Activated CD4-positive, alpha-beta T cell treated with anti-CD3 and anti-CD28 coated beads, Interleukin-2, amount 10 ng/mL, durations not matched to agents 24 days and 14 days (primary cell): ENCODE data around the gene AKAP5. TPM values are rescaled to one million over a fixed set of nuclear protein-coding genes. Genes with fewer than 3 reads are reported as not detected.
A peak's percentile ranks its signal among the peaks of the same experiment; 100 is the strongest.

ENCODE experiments used
- DNase-seq: peaks from one replicate; pipeline ENCODE4 v3.0.0; 2022
- H3K27ac Mint-ChIP-seq: one replicate; pipeline ENCODE4 v1.8.0; 2022; ENCODE audit warnings: mild to moderate bottlenecking, mixed read lengths
- H3K27me3 Mint-ChIP-seq: one replicate; pipeline ENCODE4 v1.8.0; 2022; ENCODE audit warnings: mixed read lengths
- H3K36me3 Mint-ChIP-seq: one replicate; pipeline ENCODE4 v1.8.0; 2022; ENCODE audit warnings: low read depth, mild to moderate bottlenecking, mixed read lengths
- H3K4me1 Mint-ChIP-seq: one replicate; pipeline ENCODE4 v1.8.0; 2021; ENCODE audit warnings: mixed read lengths
- H3K4me3 Mint-ChIP-seq: one replicate; pipeline ENCODE4 v1.8.0; 2022; ENCODE audit warnings: mild to moderate bottlenecking, moderate library complexity, mixed read lengths
- H3K9me3 Mint-ChIP-seq: one replicate; pipeline ENCODE4 v1.8.0; 2021; ENCODE audit warnings: mixed read lengths
- intact Hi-C: fragments of 100-400 bp; cut with micrococcal nuclease; formaldehyde crosslinking; loops from one replicate; pipeline ENCODE4 v1.15.1; 2023
- total RNA-seq: library from RNA; stranded (reverse); gene quantifications from 2 replicates; pipeline ENCODE4 v1.2.3, GENCODE V29; 2022

Gene AKAP5
- total RNA-seq, 1 donor from 2014 or later: 0.98 TPM

DNA sequence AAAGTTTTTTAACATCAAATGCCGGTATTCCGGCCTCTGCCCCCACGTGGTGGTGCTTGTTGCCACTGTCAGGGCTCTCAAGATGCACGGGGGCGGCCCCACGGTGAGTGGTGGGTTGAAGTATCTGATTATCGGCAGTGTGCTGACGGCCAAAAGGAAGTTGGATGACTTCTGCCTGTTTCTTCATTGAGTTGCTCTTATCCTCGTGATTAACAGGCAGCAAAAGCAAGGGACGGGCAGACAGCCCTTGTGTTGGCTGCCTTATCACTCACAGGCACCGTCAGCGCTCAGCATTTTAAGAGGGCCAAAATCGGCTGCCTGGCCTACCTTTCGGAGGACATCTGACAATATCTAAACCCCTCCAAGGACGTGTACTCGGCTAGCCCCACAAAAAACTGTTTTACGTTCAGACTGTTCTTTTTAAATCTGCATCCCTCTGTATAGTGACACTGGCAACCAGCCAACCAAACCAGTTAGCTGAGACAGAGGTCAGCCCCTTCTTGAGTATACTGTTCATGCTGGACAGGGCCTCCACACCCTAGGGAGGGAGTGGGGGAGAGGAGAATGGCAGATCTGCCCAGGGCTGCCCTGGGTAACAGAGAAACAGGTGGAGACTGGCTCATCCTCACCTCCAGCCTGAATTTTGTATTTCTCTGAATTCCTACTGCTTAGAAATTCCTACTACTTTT is 22.9 kb upstream of the AKAP5 start:
- H3K9me3 Mint-ChIP-seq: no peaks in the 10 kb centered on the region
- DNase-seq: no peak
- H3K4me3 Mint-ChIP-seq: no peak overlapping the region
- intact Hi-C loops: no loop called here
- H3K4me1 Mint-ChIP-seq: peaks cover 39% of the 10 kb centered on the region
- no peak overlapping the region for H3K27ac Mint-ChIP-seq
- no peaks in the 10 kb centered on the region for H3K27me3 Mint-ChIP-seq
- H3K36me3 Mint-ChIP-seq: peaks cover 58% of the 10 kb centered on the region

- H3K27ac Mint-ChIP-seq: peak overlapping the region; percentile 77
- H3K27me3 Mint-ChIP-seq: no peaks in the 10 kb centered on the region
- peaks cover 56% of the 10 kb centered on the region for H3K36me3 Mint-ChIP-seq
- DNase-seq: no peak
- peaks cover 33% of the 10 kb centered on the region for H3K4me1 Mint-ChIP-seq
- no peaks in the 10 kb centered on the region for H3K9me3 Mint-ChIP-seq
- H3K4me3 Mint-ChIP-seq: no peak overlapping the region
- intact Hi-C loops: no loop called here
These were observed 21.2 kb upstream of the AKAP5 start for GRCh38 chr14:64444140-64444539.

DNA sequence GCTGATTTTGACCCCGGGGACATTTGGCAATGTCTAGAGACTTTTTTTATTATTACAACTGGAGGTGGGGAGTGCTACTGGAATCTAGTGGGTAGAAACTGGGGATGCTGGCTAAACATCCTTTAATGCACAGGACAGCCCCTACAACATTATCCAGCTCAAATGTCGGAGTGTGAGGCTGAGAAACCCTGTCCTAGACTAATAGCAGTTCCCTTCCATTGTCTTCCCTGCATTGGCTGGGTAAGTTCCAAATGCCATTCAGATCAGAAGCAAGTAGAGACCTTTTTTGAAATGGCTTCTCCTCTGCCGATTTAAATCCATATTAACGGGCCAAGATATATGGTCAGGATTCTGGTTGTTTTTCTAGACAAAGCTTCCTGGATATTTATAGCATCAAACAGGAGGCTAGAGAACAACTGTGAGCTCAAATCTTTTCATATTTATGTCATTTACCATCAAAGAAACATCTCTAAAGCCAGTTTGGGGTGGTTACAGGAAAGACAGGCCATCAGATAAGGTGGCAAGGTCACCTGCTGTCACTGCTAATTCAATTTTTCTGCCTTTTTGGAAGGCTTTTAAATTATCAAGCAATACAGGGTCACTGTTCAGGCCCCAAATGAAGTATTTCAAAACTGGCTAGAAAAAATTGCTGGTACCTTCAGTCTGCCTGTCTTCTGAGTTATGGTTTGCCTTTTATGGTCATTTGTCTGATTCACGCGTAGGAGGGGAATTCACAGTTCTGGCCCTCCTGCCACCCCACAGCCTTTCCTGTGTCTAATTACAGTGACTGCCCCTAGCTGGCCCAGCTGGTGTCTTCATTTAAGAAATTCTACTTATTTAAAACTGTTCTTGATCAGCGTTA is 20.1 kb upstream of the AKAP5 start:
- Mint-ChIP-seq H3K36me3 (peaks cover 57% of the 10 kb centered on the region), H3K27ac (peak overlapping the region; percentile 77), H3K27me3 (no peaks in the 10 kb centered on the region), H3K9me3 (no peaks in the 10 kb centered on the region), H3K4me1 (peaks cover 35% of the 10 kb centered on the region), H3K4me3 (peak overlapping the region; percentile 31)
- intact Hi-C loops: loop anchor here (5.0 kb wide), 1 partner anchor 33 kb away; no protein-coding TSS in a partner anchor
- DNase-seq: peak; percentile 78

DNA sequence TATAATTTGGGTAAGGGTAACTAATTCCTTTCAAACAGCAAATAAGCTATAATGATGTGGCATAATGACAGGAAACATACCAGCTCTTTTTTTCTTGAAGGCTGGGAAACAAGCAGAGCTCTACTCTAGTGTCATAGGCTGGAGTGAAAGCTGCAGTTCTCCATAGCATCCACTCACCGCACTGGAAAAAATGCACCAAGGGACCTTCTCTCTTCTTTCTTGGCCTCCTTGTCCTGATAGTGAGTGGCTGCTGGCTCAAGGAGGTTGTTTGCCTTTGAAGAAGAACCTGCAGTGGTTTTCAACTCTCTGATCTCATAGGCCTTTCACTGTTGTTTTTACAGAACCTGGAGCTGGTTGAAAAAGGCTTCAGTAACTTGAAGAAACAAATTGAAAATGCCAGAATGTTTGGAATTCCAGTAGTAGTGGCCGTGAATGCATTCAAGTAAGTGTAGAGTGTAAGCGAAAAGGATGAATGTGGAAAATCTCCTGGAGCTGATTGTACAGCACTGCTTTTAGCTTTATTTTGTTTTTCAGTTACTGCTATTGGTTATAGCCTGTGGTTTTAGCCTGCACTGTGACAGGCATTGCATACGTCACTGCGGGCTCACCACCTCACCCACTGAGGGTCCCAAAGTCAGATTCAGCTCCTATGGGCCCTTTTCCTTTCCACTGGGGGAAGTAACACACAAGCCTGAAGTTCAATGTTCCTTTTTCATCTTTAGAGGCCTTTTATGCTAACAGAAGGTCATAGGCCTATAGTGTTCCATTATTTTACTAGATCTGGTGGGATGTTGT is 17.2 kb upstream of the AKAP5 start:
- no peak for DNase-seq
- Mint-ChIP-seq H3K27ac (peak overlapping the region; percentile 37), H3K4me1 (peaks cover 41% of the 10 kb centered on the region), H3K27me3 (no peaks in the 10 kb centered on the region), H3K36me3 (peaks cover 53% of the 10 kb centered on the region), H3K9me3 (no peaks in the 10 kb centered on the region), H3K4me3 (no peak overlapping the region)
- intact Hi-C loops: loop anchor here (5.0 kb wide), 1 partner anchor 36 kb away; no protein-coding TSS in a partner anchor

GRCh38 chr14:64450255-64450654 is 15.0 kb upstream of the AKAP5 start:
- Mint-ChIP-seq H3K27ac (peak overlapping the region; percentile 81), H3K4me3 (no peak overlapping the region), H3K9me3 (no peaks in the 10 kb centered on the region), H3K27me3 (no peaks in the 10 kb centered on the region), H3K4me1 (peaks cover 21% of the 10 kb centered on the region), H3K36me3 (peaks cover 48% of the 10 kb centered on the region)
- DNase-seq: no peak
- intact Hi-C loops: no loop called here

DNA sequence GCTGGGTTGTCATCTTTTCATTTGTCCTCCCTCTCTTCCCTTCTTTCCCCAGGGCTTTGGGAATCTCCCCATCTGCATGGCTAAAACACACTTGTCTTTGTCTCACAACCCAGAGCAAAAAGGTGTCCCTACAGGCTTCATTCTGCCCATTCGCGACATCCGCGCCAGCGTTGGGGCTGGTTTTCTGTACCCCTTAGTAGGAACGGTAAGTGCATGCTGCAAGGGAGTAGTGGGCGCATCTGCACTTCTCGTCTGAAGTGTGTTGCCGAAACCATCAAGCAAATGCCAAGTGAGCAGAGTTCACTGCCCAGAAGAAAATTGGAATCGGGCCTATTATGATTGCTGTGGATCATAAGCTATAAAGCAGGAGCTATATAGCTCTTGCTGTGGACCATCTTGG is 10.6 kb upstream of the AKAP5 start:
- H3K4me3 Mint-ChIP-seq: no peak overlapping the region
- no peak for DNase-seq
- H3K27me3 Mint-ChIP-seq: no peaks in the 10 kb centered on the region
- H3K9me3 Mint-ChIP-seq: no peaks in the 10 kb centered on the region
- intact Hi-C loops: no loop called here
- no peak overlapping the region for H3K27ac Mint-ChIP-seq
- H3K4me1 Mint-ChIP-seq: peaks cover 28% of the 10 kb centered on the region
- H3K36me3 Mint-ChIP-seq: peaks cover 61% of the 10 kb centered on the region

DNA sequence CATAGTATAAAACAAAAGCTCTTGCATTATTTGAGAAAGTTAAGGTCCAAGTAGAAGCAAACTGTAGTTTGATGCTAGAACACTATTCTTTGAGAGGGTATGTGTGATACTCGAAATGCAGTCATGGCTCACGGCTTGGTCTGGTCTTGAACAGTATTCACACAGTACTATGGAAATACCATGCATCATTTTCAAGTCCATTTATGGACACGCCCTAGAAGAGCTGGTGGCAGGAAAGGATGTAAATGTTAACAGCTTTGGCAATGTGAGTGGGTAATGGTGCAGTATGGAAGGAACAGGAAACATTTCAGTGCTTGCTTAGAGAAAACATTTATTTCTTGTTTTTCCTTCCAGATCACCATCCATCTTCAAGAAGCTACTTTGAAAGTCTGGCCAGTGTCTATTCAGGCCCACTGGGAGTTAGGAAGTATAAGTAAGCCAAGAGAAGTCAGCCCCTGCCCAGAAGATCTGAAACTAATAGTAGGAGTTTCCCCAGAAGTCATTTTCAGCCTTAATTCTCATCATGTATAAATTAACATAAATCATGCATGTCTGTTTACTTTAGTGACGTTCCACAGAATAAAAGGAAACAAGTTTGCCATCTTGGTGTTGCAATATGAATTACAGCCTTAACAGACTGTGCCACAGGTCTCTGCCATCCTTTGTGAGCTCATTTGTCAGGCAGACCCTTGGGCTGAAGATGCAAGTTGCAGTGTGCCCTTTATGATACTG is 5.7 kb upstream of the AKAP5 start:
- peaks cover 24% of the 10 kb centered on the region for H3K4me1 Mint-ChIP-seq
- DNase-seq: peak; percentile 48
- peaks cover 50% of the 10 kb centered on the region for H3K36me3 Mint-ChIP-seq
- H3K27me3 Mint-ChIP-seq: no peaks in the 10 kb centered on the region
- no peaks in the 10 kb centered on the region for H3K9me3 Mint-ChIP-seq
- H3K27ac Mint-ChIP-seq: peak overlapping the region; percentile 6
- no peak overlapping the region for H3K4me3 Mint-ChIP-seq
- intact Hi-C loops: no loop called here

DNA sequence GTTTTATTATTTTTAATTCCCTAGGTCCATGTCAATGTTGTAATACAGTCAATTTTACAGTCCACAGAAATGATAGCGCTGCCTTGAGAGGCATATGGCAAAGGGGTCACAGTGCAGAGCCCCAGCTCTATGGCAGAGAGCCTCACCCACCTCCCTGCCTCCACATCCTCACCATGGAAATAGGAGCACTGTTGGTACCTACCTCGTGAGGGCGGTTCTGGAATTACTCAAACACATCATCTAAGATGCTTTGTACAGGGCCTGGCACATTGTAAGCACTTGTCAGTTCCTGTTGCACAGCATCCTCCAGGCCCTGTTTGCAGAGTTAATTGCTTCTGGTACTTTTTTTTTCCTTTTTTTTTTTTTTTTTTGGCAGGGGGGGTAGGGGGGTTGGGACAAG is 4.1 kb upstream of the AKAP5 start:
- intact Hi-C loops: no loop called here
- H3K27ac Mint-ChIP-seq: peak overlapping the region; percentile 58

DNA sequence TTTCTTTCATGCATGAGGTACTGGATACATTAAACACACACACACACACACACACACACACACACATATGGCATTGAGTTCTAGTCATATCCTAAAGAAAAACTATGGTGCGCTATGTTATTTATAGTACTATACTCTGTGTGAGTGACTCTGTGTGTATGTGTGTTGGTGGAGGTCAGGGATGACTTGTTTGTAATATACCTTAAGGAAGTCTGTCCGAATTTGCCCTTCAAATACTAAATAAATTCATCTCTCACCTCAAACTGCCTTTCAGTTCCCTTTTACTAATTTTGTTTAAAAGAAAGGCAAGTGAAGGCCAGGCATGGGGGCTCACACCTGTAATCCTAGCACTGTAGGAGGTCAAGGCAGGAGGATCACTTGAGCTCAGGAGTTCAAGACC is 2.1 kb upstream of the AKAP5 start:
- Mint-ChIP-seq H3K27ac (no peak overlapping the region), H3K27me3 (peaks cover 5% of the 10 kb centered on the region), H3K9me3 (no peaks in the 10 kb centered on the region), H3K36me3 (peaks cover 41% of the 10 kb centered on the region), H3K4me3 (no peak overlapping the region), H3K4me1 (peaks cover 39% of the 10 kb centered on the region)
- intact Hi-C loops: no loop called here
- peak; percentile 26 for DNase-seq

More for the DNA sequence above, 4.1 kb upstream of the AKAP5 start:
- H3K4me1 Mint-ChIP-seq: peaks cover 34% of the 10 kb centered on the region
- peaks cover 46% of the 10 kb centered on the region for H3K36me3 Mint-ChIP-seq
- peaks cover 4% of the 10 kb centered on the region for H3K27me3 Mint-ChIP-seq
- peak; percentile 53 for DNase-seq
- no peak overlapping the region for H3K4me3 Mint-ChIP-seq
- H3K9me3 Mint-ChIP-seq: no peaks in the 10 kb centered on the region

- DNase-seq: peak; percentile 46
- H3K4me1 Mint-ChIP-seq: peaks cover 40% of the 10 kb centered on the region
- intact Hi-C loops: loop anchor here (2.0 kb wide), 1 partner anchor 47 kb away; no protein-coding TSS in a partner anchor
- H3K27ac Mint-ChIP-seq: no peak overlapping the region
- H3K4me3 Mint-ChIP-seq: no peak overlapping the region
- H3K27me3 Mint-ChIP-seq: peaks cover 5% of the 10 kb centered on the region
- H3K9me3 Mint-ChIP-seq: no peaks in the 10 kb centered on the region
- H3K36me3 Mint-ChIP-seq: peaks cover 37% of the 10 kb centered on the region
These were observed 1.4 kb upstream of the AKAP5 start for GRCh38 chr14:64463873-64464272.

GRCh38 chr14:64464651-64465050 is 648 bp upstream of the AKAP5 start:
- peaks cover 30% of the 10 kb centered on the region for H3K36me3 Mint-ChIP-seq
- DNase-seq: peak; percentile 62
- intact Hi-C loops: loop anchor here (2.0 to 5.0 kb wide), 2 partner anchors 38 to 46 kb away; partner anchors contain the start of genes ZBTB1 and ZBTB25
- H3K4me1 Mint-ChIP-seq: peaks cover 34% of the 10 kb centered on the region
- H3K27ac Mint-ChIP-seq: peak overlapping the region; percentile 67
- H3K9me3 Mint-ChIP-seq: no peaks in the 10 kb centered on the region
- H3K27me3 Mint-ChIP-seq: peaks cover 5% of the 10 kb centered on the region
- peak overlapping the region; percentile 86 for H3K4me3 Mint-ChIP-seq

DNA sequence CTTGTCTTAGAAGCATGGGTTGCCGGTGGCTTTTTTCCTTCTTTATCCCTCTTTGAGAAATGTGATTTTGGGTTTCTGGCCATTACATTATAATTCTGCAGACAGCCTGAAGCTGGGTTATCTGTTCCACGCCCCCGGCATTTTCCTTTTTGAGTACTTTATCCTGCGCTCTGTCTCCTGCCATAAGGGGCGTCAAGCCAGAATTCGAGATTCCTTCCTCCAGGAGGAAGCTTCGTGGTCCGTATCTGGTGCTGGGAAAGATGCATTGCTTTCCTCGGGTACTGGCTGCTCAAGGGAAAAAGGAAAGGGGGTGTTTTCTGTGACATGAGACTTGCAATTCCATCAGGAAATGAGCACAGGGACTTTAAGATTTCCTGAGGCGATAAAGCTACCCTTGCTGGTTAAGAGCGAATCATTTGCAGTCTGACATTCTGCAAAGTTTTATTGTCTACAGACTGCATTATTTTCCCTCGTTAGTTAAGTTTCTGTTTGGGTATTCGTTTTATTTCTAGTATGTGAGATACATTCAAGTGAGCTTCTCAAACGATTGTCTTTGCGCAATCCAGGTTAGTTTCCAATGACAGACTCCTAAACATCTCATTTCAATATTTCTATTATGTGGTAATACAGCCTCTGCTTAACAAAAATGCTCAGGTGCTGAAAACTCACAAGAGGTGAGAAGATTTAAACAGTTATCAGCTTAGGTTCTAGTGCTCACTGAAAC is 694 bp downstream of the AKAP5 start:
- intact Hi-C loops: loop anchor here (2.0 to 5.0 kb wide), 2 partner anchors 36 to 45 kb away; partner anchors contain the start of genes ZBTB1 and ZBTB25
- H3K36me3 Mint-ChIP-seq: peaks cover 21% of the 10 kb centered on the region
- H3K27me3 Mint-ChIP-seq: peaks cover 5% of the 10 kb centered on the region
- H3K4me1 Mint-ChIP-seq: peaks cover 32% of the 10 kb centered on the region
- H3K9me3 Mint-ChIP-seq: no peaks in the 10 kb centered on the region
- peak overlapping the region; percentile 79 for H3K27ac Mint-ChIP-seq
- DNase-seq: peak; percentile 58
- peak overlapping the region; percentile 86 for H3K4me3 Mint-ChIP-seq
